ENCODE data around the gene CACNB1.

DNA sequence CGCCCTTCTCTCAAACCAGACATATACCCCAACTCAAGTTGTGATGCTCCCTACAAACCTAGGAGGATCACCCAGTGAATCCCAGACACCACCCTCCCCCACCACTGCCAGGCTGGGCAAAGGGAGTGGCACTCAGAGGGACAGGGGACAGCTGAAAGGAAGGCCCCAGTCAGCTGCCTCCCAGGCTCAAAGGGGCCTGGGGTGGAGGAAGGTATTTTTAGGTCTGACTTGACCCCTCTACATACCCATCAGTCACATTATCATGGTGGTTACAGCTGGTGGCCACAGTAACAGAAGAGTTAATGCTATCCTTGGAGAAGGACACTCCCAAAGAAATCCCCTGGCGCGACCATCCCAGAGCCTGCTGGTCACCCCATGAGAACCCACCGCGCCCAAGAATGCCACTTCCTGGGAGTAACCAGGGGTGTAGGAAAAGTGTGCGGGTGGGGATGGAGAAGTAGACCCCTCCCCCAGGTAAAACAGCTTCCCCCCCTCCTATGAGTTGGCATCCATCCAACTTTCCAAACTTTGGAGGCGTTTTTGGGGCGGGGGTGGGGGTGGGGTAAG is 1.1 kb downstream of the CACNB1 start:
- TF ChIP-seq POLR2A (IDR thresholded peaks at IDR 0.05) (no peak), EP300 (IDR thresholded peaks at IDR 0.05) (no peak)
- TF ChIP-seq, protein P1, sequence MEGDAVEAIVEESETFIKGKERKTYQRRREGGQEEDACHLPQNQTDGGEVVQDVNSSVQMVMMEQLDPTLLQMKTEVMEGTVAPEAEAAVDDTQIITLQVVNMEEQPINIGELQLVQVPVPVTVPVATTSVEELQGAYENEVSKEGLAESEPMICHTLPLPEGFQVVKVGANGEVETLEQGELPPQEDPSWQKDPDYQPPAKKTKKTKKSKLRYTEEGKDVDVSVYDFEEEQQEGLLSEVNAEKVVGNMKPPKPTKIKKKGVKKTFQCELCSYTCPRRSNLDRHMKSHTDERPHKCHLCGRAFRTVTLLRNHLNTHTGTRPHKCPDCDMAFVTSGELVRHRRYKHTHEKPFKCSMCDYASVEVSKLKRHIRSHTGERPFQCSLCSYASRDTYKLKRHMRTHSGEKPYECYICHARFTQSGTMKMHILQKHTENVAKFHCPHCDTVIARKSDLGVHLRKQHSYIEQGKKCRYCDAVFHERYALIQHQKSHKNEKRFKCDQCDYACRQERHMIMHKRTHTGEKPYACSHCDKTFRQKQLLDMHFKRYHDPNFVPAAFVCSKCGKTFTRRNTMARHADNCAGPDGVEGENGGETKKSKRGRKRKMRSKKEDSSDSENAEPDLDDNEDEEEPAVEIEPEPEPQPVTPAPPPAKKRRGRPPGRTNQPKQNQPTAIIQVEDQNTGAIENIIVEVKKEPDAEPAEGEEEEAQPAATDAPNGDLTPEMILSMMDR (IDR thresholded peaks at IDR 0.05): no peak

Data from gastroesophageal sphincter (tissue), 3 donors.